Measurements from ENCODE around the gene KCP. TPM values are rescaled to one million over a fixed set of nuclear protein-coding genes. Genes with fewer than 3 reads are reported as not detected.

KCP gene
- total and polyA plus RNA-seq, 4 donors: 0.15 to 6.1 (median 2.1) TPM; not detected in 1

- Histone ChIP-seq H3K4me3 (ENCODE audit: low read length in 2 of 2) (no peak overlapping the region), H3K9me3 (ENCODE audit: control insufficient read depth, low read length) (no peaks in the 10 kb centered on the region), H3K4me1 (ENCODE audit: control insufficient read depth in 1 of 2, insufficient read depth in 2 of 2, low read length in 2 of 2) (no peaks in the 10 kb centered on the region), H3K27ac (ENCODE audit: low read depth in 1 of 2, low read length in 2 of 2) (peak overlapping the region in 1 of 2 donors; percentile 24), H3K36me3 (ENCODE audit: control insufficient read depth in 1 of 2, insufficient read depth in 2 of 2, low read length in 1 of 2) (no peaks in the 10 kb centered on the region), H3K27me3 (ENCODE audit: control insufficient read depth in 1 of 2, insufficient read depth in 2 of 2, low read length in 1 of 2) (no peaks in the 10 kb centered on the region)
- ATAC-seq (ENCODE audit: low FRiP score): no peak
- 80 to 94% methylated on average over 1 of the region's 1 CpG for WGBS, 2 donors
- DNase-seq: peak in 1 of 2 donors; percentile 32
- intact Hi-C loops (cut with DNase I): loop anchor here in 1 of 2 donors (5.0 kb wide), 1 partner anchor 35 kb away; the partner anchor contains the start of gene CCDC136
These were observed 83.6 kb downstream of the KCP start for GRCh38 chr7:128826916-128827247.

Other genes with a start within 250 kb of the KCP start
- 1 to 10 TPM; 6.1 to 7.4 TPM for gene GARIN1A, start 238.4 kb downstream of the KCP start, total RNA-seq
- 1 to 10 TPM; 1.3 to 1.8 TPM for gene GARIN1A, start 238.4 kb downstream of the KCP start, polyA plus RNA-seq
- 100 to 1,000 TPM; 206 to 267 TPM for gene CALU, start 171.3 kb downstream of the KCP start, total RNA-seq
- gene CALU, start 171.3 kb downstream of the KCP start, polyA plus RNA-seq: 100 to 1,000 TPM; 145 to 164 TPM
- not detected for gene OPN1SW, start 134.9 kb downstream of the KCP start, total RNA-seq
- not detected for gene OPN1SW, start 134.9 kb downstream of the KCP start, polyA plus RNA-seq
- gene CCDC136, start 118.7 kb downstream of the KCP start, total RNA-seq: 10 to 100 TPM; 18.3 to 29.5 TPM
- gene CCDC136, start 118.7 kb downstream of the KCP start, polyA plus RNA-seq: 1 to 10 TPM; 7.5 to 8.9 TPM
- 100 to 1,000 TPM; 135 to 245 TPM for gene FLNC, start 80.3 kb downstream of the KCP start, total RNA-seq
- 10 to 100 TPM in 1 of 2 donors, 1 to 10 TPM in 1; 7.8 to 18.3 TPM for gene FLNC, start 80.3 kb downstream of the KCP start, polyA plus RNA-seq
- 10 to 100 TPM; 83.7 to 84.8 TPM for gene ATP6V1F, start 47.9 kb downstream of the KCP start, total RNA-seq
- gene ATP6V1F, start 47.9 kb downstream of the KCP start, polyA plus RNA-seq: 100 to 1,000 TPM; 120 to 270 TPM
- gene IRF5, start 27.2 kb upstream of the KCP start, total RNA-seq: 10 to 100 TPM in 1 of 2 donors, 1 to 10 TPM in 1; 9.6 to 15.5 TPM
- gene IRF5, start 27.2 kb upstream of the KCP start, polyA plus RNA-seq: 1 to 10 TPM; 4.0 to 7.8 TPM
- 10 to 100 TPM; 27.2 to 31.4 TPM for gene TNPO3, start 144.4 kb upstream of the KCP start, total RNA-seq
- gene TNPO3, start 144.4 kb upstream of the KCP start, polyA plus RNA-seq: 10 to 100 TPM; 10.5 to 13.2 TPM
- gene TSPAN33, start 234.0 kb upstream of the KCP start, total RNA-seq: 10 to 100 TPM in 1 of 2 donors, 1 to 10 TPM in 1; 8.3 to 16.5 TPM
- gene TSPAN33, start 234.0 kb upstream of the KCP start, polyA plus RNA-seq: 1 to 10 TPM; 2.5 to 6.9 TPM

All from aorta (tissue), 5 donors.